ENCODE measurements around the gene CYP1A2. TPM values are rescaled to one million over a fixed set of nuclear protein-coding genes. Genes with fewer than 3 reads are reported as not detected.

Gene CYP1A2
- total and polyA plus RNA-seq, 2 of the 13 experiments (the other 11 are each of a cell fraction or from before 2014, with no cell fraction given) = 0.07 TPM; not detected in 1

- TF ChIP-seq ARID3A (IDR thresholded peaks at IDR 0.05; ENCODE audit: low read depth, low read length) (no peak), ATF7 (IDR thresholded peaks at IDR 0.05) (no peak), ATF7 (CRISPR knock-in tag; IDR thresholded peaks at IDR 0.05) (no peak), ZNF234 (CRISPR knock-in tag; conservative IDR thresholded peaks at IDR 0.05) (no peak), SRSF9 (IDR thresholded peaks at IDR 0.05; ENCODE audit: borderline replicate concordance, insufficient read depth, low read depth, low read length, poor library complexity, severe bottlenecking) (no peak), ZBTB25 (CRISPR knock-in tag; IDR thresholded peaks at IDR 0.05) (no peak), JARID2 (CRISPR knock-in tag; IDR thresholded peaks at IDR 0.05; ENCODE audit: insufficient replicate concordance) (no peak), FOSL2 (CRISPR knock-in tag; IDR thresholded peaks at IDR 0.05) (no peak), ZNF713 (CRISPR knock-in tag; IDR thresholded peaks at IDR 0.05) (no peak), ZNF274 (CRISPR knock-in tag; IDR thresholded peaks at IDR 0.05) (no peak), SOX6 (IDR thresholded peaks at IDR 0.05) (no peak), SOX6 (CRISPR knock-in tag; IDR thresholded peaks at IDR 0.05) (no peak), ZNF746 (CRISPR knock-in tag; IDR thresholded peaks at IDR 0.05) (no peak), HNF4G (IDR thresholded peaks at IDR 0.05; ENCODE audit: borderline replicate concordance, low read depth, low read length) (peak; percentile 54; the same call in 1 of the 2 replicates), HNF4G (CRISPR knock-in tag; IDR thresholded peaks at IDR 0.05; ENCODE audit: borderline replicate concordance, low read depth) (no peak), MLLT10 (CRISPR knock-in tag; IDR thresholded peaks at IDR 0.05) (no peak), SSRP1 (CRISPR knock-in tag; IDR thresholded peaks at IDR 0.05) (no peak), DMAP1 (CRISPR knock-in tag; IDR thresholded peaks at IDR 0.05) (no peak), ZNF121 (CRISPR knock-in tag; IDR thresholded peaks at IDR 0.05) (no peak), CBFB (CRISPR knock-in tag; IDR thresholded peaks at IDR 0.05) (no peak), ZNF598 (CRISPR knock-in tag; IDR thresholded peaks at IDR 0.05; ENCODE audit: borderline replicate concordance) (no peak), FOXK1 (CRISPR knock-in tag; IDR thresholded peaks at IDR 0.05; ENCODE audit: borderline replicate concordance, low read depth) (no peak), ZKSCAN5 (CRISPR knock-in tag; IDR thresholded peaks at IDR 0.05) (no peak), ZNF639 (CRISPR knock-in tag; conservative IDR thresholded peaks at IDR 0.05) (no peak), NFE2 (CRISPR knock-in tag; IDR thresholded peaks at IDR 0.05) (no peak), THAP7 (CRISPR knock-in tag; IDR thresholded peaks at IDR 0.05) (no peak), STAT5B (CRISPR knock-in tag; IDR thresholded peaks at IDR 0.05) (no peak), ZNF619 (CRISPR knock-in tag; IDR thresholded peaks at IDR 0.05) (0 out of 2 replicates have a peak, but pooled peaks have one; percentile 51), ZNF570 (CRISPR knock-in tag; IDR thresholded peaks at IDR 0.05; ENCODE audit: borderline replicate concordance) (no peak), ZNF12 (CRISPR knock-in tag; IDR thresholded peaks at IDR 0.05) (no peak)
Observed at GRCh38 chr15:74799856-74800558, 51.4 kb downstream of the CYP1A2 start (continued).
